OCI-LY7 (cell line): ENCODE data around the gene MAPK8IP3. TPM values are rescaled to one million over a fixed set of nuclear protein-coding genes. Genes with fewer than 3 reads are reported as not detected.

Experiments used
- BruUV-seq: library from RNA; stranded (reverse); fragments of 400-500 nt; replicated peaks from 2 replicates; lab custom pipeline; 2021; lab: Mats Ljungman, UMichigan
- CTCF ChIA-PET: fragments of 300-600 bp; sonication (Branson Sonifier 250); formaldehyde crosslinking; loops from one replicate; lab custom pipeline; 2022; ENCODE audit warnings: antibody characterized with exemption; ENCODE audit not compliant: unreplicated experiment; lab: Charles Lee
- POLR2A ChIA-PET: fragments of 300-600 bp; sonication (Branson Sonifier 250); formaldehyde crosslinking; loops from one replicate; lab custom pipeline; 2022; ENCODE audit warnings: antibody characterized with exemption; lab: Charles Lee
- DNase-seq: peaks from one replicate; pipeline ENCODE4 v3.0.0-alpha.2; 2015; ENCODE audit warnings: low spot score
- H2AFZ ChIP-seq: fragments of 200-600 bp; sonication (generic), shearing (Covaris generic); 2 replicates; pipeline ENCODE4 v1.6.1; 2014; ENCODE audit warnings: mild to moderate bottlenecking, antibody characterized with exemption, low read length, moderate library complexity
- H3K27ac ChIP-seq: fragments of 200-600 bp; sonication (generic); 2 replicates; pipeline ENCODE4 v1.5.1; 2014; ENCODE audit warnings: mixed run types, low read depth, mild to moderate bottlenecking, moderate library complexity, low read length, inconsistent platforms; ENCODE audit not compliant: poor library complexity, severe bottlenecking
- H3K36me3 ChIP-seq: fragments of 200-600 bp; sonication (generic); 2 replicates; pipeline ENCODE4 v1.6.1; 2014; ENCODE audit warnings: mild to moderate bottlenecking, antibody characterized with exemption, low read length, moderate library complexity, mixed read lengths; ENCODE audit not compliant: insufficient read depth
- H3K4me1 ChIP-seq: fragments of 200-600 bp; sonication (generic); 2 replicates; pipeline ENCODE4 v1.5.1; 2014; ENCODE audit warnings: mild to moderate bottlenecking, low read length; ENCODE audit not compliant: insufficient read depth, poor library complexity, severe bottlenecking
- H3K4me2 ChIP-seq: fragments of 200-600 bp; sonication (generic); 2 replicates; pipeline ENCODE4 v1.6.1; 2014; ENCODE audit warnings: mild to moderate bottlenecking, low read length
- H3K4me3 ChIP-seq: fragments of 200-600 bp; sonication (generic); 2 replicates; pipeline ENCODE4 v1.5.1; 2014; ENCODE audit warnings: mild to moderate bottlenecking, low read depth, low read length; ENCODE audit not compliant: poor library complexity, severe bottlenecking
- H3K79me2 ChIP-seq: fragments of 200-600 bp; sonication (generic); 2 replicates; pipeline ENCODE4 v1.6.1; 2016; ENCODE audit warnings: low read depth, mild to moderate bottlenecking, low read length, moderate library complexity, mixed read lengths; ENCODE audit not compliant: insufficient read depth
- H3K9me2 ChIP-seq: fragments of 200-600 bp; sonication (generic); 2 replicates; pipeline ENCODE4 v1.6.1; 2016; ENCODE audit warnings: mild to moderate bottlenecking, low read length, mixed read lengths; ENCODE audit not compliant: insufficient read depth
- H3K9me3 ChIP-seq: fragments of 200-600 bp; sonication (generic); 2 replicates; pipeline ENCODE4 v1.6.1; 2014; ENCODE audit warnings: mild to moderate bottlenecking, mixed run types, low read length, mixed read lengths
- H4K20me1 ChIP-seq: fragments of 200-600 bp; sonication (generic); 2 replicates; pipeline ENCODE4 v1.6.1; 2014; ENCODE audit warnings: mild to moderate bottlenecking, antibody characterized with exemption, low read length, moderate library complexity, mixed read lengths; ENCODE audit not compliant: insufficient read depth
- EZH2phosphoT487 ChIP-seq: fragments of 200-600 bp; sonication (generic); IDR thresholded peaks from 2 replicates; pipeline ENCODE4 v1.6.1; 2018; ENCODE audit warnings: low read depth, borderline replicate concordance, mild to moderate bottlenecking, mixed run types, antibody characterized with exemption, low read length, moderate library complexity, mixed read lengths
- intact Hi-C: fragments of 100-400 bp; cut with micrococcal nuclease; formaldehyde crosslinking; loops from one replicate; pipeline ENCODE4 v1.10.0; 2022; ENCODE audit not compliant: unreplicated experiment
- total RNA-seq, 2 experiments: library from RNA; depleted of rRNA in 1 of 2; stranded (reverse); fragments of >200 nt in 1 of 2; shearing (Covaris generic) in 1 of 2; gene quantifications; 2 replicates each; pipeline ENCODE4 v1.2.3, GENCODE V29; 2014 to 2022
- TF ChIP-seq, protein P1 (sequence below): fragments of 200-600 bp; sonication (generic); conservative IDR thresholded peaks from 2 replicates; pipeline ENCODE4 v1.5.1; 2014; ENCODE audit warnings: mild to moderate bottlenecking, antibody characterized with exemption, low read length, moderate library complexity, mixed read lengths

The MAPK8IP3 gene
- total RNA-seq, 2 experiments from 2014 or later = 114 to 130 TPM

DNA sequence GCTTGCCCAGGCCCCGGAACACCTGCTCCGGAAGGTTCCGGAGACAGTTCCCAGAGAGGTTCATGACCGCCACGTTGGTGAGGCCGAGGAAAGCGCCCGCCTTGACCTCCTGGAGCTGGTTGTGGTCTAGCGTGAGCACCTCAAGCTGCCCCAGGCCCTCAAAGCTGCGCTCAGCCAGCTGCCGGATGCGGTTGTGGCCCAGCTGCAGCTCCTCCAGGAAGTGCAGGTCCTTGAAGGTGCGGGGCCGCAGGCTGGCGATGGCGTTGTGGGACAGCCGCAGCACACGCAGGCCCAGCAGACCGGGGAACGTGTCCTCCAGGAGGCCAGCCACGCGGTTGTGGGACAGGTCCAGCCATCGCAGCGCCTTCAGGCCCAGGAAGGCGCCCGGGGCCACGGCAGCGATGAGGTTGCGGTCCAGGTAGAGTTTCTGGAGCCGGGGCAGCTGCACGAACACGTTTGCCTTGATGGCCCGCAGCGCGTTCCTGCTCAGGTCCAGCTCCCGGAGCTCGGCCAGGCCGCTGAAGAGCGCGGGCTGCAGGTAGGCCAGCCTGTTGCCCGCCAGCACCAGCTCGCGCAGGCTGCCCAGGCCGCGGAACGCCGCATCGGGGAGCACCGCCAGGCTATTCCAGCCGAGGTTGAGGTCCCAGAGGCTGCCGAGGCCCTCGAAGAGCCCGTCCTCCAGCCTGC is 85.4 kb downstream of the MAPK8IP3 start:
- TF ChIP-seq, protein P1, sequence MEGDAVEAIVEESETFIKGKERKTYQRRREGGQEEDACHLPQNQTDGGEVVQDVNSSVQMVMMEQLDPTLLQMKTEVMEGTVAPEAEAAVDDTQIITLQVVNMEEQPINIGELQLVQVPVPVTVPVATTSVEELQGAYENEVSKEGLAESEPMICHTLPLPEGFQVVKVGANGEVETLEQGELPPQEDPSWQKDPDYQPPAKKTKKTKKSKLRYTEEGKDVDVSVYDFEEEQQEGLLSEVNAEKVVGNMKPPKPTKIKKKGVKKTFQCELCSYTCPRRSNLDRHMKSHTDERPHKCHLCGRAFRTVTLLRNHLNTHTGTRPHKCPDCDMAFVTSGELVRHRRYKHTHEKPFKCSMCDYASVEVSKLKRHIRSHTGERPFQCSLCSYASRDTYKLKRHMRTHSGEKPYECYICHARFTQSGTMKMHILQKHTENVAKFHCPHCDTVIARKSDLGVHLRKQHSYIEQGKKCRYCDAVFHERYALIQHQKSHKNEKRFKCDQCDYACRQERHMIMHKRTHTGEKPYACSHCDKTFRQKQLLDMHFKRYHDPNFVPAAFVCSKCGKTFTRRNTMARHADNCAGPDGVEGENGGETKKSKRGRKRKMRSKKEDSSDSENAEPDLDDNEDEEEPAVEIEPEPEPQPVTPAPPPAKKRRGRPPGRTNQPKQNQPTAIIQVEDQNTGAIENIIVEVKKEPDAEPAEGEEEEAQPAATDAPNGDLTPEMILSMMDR = no peak
- TF ChIP-seq EZH2phosphoT487 = no peak
- Histone ChIP-seq H3K79me2 (no peaks in the 10 kb centered on the region), H3K4me3 (no peak overlapping the region), H3K36me3 (peaks cover 35% of the 10 kb centered on the region; the same call in 1 of the 2 replicates), H3K9me3 (no peaks in the 10 kb centered on the region), H4K20me1 (no peaks in the 10 kb centered on the region), H3K4me1 (no peaks in the 10 kb centered on the region), H3K9me2 (no peaks in the 10 kb centered on the region), H3K27ac (no peak overlapping the region), H3K4me2 (no peak overlapping the region), H2AFZ (no peak overlapping the region)
- no TSS peak for BruUV-seq
- CTCF ChIA-PET = no interaction called here
- no peak for DNase-seq
- POLR2A ChIA-PET = interaction anchor here (1.1 kb wide), 1 partner anchor 9 kb away, joined by 3 read pairs; the partner anchor contains the start of genes NUBP2 and SPSB3
- intact Hi-C loops = no loop called here

DNA sequence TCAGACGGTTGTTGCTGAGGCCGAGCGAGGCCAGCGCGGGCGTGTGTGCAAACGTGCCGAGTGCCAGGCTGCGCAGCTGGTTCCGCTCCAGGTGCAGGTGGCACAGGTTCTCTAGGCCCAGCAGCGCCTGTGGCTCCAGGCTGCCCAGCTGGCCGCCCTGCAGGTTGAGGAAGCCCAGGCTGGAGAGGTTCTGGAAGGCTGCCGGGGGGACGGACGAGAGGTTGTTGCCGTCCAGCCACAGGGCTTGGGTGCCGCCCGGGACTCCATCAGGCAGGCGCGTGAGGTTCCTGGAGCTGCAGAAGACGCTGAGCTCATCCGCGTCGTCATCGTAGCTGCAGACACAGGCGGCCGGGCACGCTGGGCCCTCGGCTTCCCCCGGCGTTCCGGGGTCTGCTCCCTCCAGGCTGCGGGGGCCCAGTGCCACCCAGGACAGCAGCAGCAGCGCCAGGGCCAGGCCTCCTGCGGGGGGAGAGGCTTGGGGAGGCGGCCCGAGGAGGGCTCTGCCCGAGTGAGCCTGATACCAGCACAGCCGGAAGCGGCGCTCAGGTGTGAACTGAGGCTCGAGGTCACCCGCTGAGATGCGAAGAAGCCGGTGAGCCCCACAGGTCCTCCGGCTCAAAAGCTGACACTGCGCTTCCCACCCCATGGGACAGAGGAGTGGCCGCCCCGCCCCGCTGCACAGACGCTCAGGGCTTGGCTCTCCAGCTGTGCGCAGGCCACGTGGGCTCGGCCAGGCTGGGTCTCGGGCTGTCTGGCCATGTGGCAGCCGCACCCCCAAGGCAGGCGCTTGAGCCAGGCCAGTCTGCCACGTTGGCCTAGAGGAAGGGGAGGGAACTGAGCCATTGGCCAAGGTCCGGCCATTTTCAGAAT is 86.2 kb downstream of the MAPK8IP3 start:
- BruUV-seq = no TSS peak
- H3K36me3 ChIP-seq = peaks cover 28% of the 10 kb centered on the region; the same call in 1 of the 2 replicates

More for the DNA sequence above, 86.2 kb downstream of the MAPK8IP3 start:
- DNase-seq = no peak
- no peaks in the 10 kb centered on the region for H4K20me1 ChIP-seq
- ChIA-PET CTCF (no interaction called here), POLR2A (no interaction called here)
- TF ChIP-seq EZH2phosphoT487 = no peak
- TF ChIP-seq, protein P1 = no peak
- H2AFZ ChIP-seq = no peak overlapping the region
- intact Hi-C loops = no loop called here
- no peak overlapping the region for H3K27ac ChIP-seq
- no peaks in the 10 kb centered on the region for H3K79me2 ChIP-seq
- H3K4me2 ChIP-seq = no peak overlapping the region
- no peaks in the 10 kb centered on the region for H3K9me2 ChIP-seq
- no peaks in the 10 kb centered on the region for H3K4me1 ChIP-seq
- H3K4me3 ChIP-seq = no peak overlapping the region
- 0 out of 2 replicates have a peak, but pooled peaks cover under 1% of the 10 kb centered on the region for H3K9me3 ChIP-seq
